DMS114 treated with DMSO at 0.1 percent for 48 hours (cell line): ENCODE results near the gene GMDS.
"Not testable (repeated sequence)": the region's sequence is repeated elsewhere in the genome, so short reads cannot be mapped to it uniquely, and the experiment has no call there.

Experiments
- DNase-seq: peaks from one replicate; lab custom pipeline; 2025; ENCODE audit not compliant: unreplicated experiment; lab: John Stamatoyannopoulos, UW

GMDS gene

DNA sequence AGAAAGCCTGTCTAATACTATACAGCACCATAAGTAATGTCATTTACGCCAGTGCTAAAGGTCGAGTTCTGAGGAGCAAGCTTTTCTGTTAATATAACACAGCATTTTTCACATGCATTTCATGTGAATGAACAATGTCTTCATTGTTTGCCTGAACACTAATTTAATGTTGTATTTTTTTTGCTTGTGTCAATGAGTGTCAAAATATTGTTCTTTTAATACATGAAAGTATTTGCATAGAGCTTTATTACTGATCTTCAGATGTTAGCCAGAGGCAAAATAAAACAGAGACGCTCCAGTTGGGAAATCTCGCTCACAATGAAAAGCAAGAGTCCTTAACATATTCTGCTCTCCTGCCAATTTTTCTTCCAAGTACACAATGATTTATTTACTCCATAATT lies 483.9 kb downstream of the GMDS start:
- no peak for DNase-seq

DNA sequence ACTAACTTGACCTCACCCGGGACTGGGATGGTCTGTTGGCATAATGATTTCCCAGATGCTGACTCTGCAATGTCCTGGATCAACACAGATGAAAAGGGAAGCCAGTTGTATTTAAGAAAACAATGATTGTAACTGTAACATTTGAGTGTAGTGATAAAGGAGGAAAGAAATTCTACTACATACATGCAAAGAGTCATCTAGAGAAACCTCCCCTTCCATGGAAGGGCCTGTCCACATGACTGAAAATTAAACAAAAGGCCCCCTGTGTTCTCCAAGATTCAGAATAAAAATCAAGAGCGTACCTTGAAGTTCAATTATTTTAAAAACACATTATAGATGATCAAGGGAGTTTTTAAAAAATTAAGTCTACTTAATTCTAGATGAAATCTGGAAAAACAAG lies 484.5 kb downstream of the GMDS start:
- no peak for DNase-seq

DNA sequence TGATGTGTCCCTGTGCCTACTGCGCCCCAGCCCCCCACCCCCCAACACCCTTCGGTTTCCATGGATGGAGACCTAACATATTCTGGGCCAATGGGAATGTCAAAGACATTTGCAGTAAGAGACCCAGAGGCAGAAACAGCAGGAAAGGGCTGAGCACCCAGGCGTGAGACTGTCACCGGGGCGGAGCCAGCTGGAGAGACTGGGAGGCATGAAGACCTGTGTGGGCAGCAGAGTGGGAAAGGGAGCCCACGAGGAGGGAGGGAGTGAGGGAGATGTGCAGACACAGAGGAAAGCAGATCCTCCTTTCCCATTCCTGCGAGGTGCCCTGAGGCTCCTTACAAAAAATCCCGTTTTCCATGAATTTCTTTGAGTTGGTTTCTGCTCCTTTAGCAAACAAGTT lies 485.5 kb downstream of the GMDS start:
- DNase-seq, result no peak

DNA sequence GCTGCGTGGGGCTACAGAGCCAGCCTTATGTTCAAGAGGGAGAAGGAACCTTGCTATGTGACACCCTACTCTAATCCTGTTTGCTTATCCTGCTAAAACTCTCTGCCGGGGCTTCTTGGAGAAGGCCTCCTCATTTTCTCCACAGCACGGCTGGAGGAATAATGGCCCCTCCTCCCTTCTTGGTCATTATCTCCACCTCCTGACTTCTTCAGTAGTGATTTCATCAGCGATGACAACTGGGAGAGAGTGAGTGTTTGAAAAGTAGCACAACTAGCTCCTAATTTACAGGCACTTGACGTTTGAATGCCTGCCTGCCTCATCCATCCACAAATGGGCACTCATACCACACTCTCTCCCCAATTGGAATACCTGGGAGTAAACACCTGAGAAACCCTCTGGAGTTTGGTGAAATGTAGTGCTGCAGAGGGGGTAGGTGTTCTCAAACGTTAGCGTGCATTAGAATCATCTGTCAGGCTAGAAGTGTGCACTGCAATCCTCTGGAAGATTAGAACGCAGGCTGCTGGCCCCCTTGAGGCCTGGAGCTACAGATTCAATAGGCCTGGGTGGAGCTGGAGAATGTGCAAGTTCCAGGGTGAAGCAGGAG lies 487.2 kb downstream of the GMDS start:
- DNase-seq, result no peak

DNA sequence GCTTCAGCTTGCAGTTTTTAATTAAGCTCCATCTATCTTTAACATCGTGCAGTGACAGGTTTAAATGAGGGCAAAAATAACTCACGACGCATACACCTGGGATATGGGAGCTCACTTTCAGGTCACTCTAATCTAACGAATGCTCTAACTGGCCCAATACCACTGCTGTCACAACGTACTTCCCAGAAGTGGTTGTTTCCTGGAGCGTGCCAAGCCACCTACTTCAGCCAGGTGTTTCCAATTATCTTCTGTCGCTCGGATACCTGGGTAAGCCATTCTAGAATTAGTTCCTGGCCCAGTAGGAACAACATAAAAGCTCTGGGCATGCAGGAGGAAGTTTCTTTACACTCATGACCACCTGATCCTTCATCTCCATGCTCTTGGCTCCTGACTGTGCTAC lies 488.3 kb downstream of the GMDS start:
- no peak for DNase-seq

DNA sequence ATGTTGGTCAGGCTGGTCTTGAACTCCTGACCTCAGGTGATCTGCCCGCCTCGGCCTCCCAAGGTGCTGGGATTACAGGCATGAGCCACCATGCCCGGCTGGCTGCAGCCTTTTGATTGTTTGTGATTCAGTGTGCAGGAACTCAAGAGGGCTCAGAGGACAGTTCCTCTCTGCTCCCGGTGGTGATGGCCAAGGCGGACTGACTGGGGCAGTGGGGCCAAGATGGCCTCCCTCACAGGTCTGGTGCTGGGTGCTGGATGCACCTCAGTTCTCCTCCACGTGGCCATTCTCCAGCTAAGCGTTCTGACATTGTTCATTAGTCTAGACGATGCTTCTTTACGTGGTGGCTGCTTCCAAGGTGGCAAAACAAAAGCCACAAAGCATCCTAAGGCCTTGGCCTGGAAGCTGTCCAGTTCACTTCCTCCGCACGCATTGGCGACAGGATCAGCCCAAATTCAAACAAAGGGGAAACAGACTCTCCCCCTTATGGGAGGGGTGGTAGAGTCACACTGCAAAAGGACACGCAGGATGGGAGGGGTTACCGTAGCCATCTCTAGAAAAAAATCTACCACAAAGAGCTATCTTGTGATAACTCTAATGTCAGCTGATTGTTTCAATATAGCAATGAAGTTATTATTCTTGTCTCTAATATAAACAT lies 488.8 kb downstream of the GMDS start:
- DNase-seq, result no peak

DNA sequence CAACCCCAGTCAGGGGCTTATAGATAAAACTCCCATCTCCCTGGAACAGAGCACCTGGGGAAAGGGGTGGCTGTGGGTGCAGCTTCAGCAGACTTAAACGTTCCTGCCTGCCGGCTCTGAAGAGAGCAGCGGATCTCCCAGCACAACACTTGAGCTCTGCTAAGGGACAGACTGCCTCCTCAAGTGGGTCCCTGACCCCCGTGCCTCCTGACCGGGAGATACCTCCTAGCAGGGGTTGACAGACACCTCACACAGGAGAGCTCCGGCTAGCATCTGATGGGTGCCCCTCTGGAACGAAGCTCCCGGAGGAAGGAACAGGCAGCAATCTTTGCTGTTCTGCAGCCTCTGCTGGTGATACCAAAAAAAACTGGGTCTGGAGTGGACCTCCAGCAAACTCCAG lies 494.3 kb downstream of the GMDS start:
- DNase-seq, result not testable (repeated sequence)

DNA sequence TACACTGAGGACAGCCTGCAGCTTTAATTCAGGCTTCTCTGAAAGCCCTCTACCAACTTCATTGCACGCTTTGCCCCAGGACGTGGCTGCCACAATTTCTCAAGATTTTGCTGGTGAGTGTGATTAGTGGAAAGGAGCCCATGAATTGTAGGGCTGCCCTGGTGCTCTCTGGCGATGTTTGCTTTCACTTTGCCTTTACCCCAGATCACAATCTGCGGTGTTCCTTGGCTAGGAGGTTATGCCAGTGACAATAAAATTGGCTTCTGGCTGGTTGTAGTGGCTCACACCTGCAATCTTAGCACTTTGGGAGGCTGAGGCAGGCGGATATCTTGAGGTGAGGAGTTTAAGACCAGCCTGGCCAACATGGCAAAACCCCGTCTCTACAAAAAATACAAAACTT lies 496.4 kb downstream of the GMDS start:
- no peak for DNase-seq

DNA sequence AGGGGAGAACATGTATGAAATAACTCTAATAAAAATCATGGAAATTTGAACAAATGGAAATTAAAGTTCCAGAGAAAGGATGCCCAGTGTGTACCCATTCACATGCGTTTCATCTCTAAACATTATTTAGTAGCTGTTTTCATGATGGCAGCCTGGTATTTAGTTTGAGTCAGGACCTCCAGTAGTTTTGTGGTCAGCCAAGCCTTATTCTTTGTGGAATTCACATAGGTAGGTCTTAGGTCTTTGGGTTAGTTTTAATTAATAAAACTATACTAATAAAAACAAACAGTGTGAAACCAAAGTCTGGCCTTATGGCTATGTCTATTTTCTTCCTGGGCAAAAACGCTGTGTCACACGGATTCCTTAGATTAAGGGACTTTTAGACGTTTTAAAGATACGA lies 497.9 kb downstream of the GMDS start:
- DNase-seq, result no peak

DNA sequence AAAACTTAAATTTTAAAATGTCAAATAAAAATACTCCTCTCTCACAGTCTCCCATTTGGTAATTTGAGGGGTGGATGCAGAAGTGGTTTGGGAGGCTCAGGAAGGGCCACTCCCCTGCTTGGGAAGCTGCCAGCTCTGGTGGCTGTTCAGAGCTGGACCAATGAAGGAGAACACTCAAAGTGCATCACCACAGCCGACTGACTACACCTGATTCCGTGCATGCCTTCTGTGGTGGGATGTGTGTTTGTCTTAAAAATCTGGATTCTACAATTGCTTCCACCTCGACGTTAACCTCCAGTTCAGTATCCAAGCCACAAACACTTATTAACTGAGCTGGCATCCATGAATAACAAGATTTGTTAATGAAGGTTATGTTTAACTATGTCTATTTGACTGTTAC lies 498.4 kb downstream of the GMDS start:
- DNase-seq, result no peak

DNA sequence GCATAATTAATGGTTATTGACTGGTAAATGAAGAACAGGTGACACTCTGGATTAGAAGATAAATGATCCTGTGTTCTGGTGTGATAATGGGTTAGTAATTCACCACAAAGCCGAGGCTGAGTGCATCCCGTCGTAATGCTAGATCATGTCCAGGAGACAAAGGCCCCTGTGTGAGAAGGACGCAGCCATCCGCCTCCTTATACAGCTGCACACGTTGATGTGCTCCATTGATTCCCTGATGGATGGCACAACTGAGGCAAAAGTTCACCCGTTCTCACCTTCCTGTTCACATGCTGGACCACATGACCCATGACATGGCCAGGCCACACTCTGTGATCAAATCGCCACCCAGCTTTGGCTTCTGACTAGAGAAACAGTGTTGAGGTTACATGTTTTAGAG lies 499.6 kb downstream of the GMDS start:
- no peak for DNase-seq

DNA sequence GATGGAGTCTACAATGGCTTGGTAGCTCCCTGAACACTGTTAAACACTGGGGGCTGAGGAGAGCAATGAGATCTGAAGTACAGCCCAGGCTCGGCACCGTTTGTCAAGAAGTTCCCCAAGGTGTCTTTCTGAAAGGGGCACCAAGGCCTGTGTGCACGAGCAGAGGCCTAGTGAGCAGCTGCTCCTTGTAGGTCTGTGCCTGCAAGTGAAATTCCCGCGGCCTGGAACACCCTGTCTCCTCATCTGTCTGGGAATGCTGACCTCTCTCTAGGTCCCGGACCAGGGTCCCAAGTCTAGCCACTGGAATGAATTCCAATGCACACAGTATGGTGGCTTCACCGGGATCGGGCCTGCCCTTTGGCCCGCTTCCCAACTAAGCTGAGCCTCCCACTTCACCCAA lies 500.9 kb downstream of the GMDS start:
- no peak for DNase-seq

DNA sequence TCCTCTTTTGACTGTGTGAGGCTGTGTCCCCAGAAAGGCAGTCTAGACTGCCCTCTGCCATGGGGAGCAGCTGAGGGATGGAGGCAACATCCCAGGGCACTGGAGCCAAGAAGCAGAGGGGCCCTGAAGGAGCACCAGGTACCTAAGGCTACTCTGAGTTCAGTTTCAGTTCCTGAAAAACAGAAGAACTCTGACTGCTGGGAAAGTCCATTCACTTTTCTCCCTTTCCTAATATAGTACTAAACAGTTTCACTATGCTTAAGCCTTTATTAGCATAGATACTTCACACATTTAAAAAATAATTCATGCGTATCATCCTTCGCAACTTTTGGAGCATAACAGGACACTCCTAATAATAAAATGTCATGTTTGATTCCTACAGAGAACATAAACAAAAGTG lies 505.7 kb downstream of the GMDS start:
- DNase-seq, result no peak

DNA sequence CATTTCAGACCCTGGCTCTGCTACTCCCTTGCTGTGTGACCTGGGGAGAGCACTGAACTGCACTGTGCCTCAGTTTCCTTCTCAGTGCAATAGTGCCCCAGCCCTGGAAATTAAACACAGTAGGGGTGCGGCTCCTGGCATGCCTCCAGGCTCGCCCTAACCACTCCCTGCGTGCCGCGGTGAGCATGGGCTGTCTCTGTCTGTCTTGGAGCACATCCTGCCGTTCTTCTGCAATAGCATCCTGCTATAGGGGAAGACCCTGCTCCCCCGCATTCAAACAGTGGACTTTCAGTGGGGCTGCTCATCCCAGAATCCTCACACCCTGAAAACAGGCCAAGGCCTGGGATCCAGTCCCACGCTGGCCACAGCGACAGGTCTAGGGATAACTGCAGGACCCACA lies 506.2 kb downstream of the GMDS start:
- no peak for DNase-seq

DNA sequence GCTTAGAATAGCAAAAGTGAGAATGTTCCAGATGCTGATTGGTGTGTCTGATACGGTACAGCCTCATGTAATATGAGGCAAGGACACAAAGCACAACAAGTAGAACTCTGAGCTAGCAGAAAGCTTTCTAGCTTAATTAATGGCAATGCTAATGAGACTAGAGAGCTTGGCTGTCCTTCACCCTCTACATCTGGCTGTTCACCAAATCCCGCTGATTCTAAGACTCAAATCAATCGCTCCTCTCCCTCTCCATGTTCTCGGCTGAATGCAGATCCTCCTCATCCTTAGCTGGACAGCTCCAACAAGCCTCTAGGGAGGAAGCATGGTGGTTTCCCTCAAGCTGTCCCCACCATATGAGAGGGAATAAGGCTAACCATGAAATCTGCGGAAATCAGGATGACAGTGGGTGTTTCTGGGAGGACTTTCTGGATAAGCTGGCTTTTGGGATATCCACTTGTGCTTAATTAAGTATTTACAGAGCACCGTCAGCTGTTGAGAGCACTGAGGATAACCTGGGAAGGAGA lies 506.8 kb downstream of the GMDS start:
- DNase-seq, result no peak

DNA sequence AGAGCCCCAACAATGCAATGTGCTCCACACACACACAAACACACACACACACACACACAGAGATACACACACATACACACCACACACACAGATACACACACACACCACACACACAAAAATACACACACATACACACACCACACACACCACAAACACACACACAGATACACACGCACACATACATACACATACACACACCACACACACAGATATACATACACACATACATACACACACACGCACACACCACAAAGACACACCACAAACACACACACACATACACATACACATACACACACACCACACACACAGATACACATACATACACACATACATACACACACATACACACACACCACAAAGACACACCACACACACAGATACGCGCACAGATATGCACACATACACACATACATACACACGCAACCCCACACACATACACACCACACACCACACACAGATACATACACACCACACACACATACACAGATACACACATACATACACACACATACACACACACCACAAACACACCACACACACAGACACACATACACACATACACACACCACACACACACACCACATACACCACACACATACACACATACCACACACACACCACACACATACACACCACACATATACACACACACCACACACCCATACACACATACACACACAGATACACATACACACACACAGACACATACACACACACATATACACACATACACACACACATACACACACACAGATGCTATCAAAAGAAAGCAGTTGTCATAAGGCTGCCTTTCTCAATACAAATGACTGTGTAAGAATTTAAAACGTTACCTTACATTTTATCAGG lies 507.7 kb downstream of the GMDS start:
- DNase-seq, result no peak

DNA sequence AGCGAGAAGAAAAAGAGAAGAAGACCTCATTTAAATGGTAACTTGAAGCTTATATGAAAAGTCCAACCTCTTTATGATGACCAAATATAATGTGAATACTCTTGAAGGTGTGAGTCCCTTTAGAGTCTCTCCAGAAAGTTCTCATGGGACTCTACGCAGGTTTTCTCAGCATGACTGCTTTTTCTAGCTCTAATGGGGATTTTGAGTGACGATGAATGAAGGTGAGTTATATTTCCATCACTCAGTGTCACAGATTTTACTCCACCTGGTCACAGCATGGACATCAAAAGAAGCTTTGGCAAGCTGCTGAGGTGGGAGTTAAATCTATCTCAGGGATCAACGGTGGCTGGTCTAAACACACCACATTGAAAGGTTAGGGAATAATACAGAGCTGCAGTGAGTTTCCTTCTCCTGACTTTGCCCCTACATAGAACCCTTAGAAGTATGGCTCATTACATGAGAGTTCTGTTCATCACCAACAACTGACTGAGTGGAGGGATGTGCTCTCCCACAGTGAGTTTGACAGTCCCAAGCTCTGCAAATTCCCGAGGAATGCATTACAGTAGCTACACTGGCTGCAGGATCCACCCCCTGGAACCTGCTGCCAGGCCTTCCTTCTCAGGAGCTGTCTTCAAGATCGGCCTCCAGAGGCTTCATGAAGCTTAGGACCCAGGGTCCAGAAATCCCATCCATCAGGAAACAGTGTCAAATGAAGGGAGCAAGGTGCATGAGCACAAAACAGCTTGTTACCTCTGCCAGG lies 508.9 kb downstream of the GMDS start:
- DNase-seq, result no peak

DNA sequence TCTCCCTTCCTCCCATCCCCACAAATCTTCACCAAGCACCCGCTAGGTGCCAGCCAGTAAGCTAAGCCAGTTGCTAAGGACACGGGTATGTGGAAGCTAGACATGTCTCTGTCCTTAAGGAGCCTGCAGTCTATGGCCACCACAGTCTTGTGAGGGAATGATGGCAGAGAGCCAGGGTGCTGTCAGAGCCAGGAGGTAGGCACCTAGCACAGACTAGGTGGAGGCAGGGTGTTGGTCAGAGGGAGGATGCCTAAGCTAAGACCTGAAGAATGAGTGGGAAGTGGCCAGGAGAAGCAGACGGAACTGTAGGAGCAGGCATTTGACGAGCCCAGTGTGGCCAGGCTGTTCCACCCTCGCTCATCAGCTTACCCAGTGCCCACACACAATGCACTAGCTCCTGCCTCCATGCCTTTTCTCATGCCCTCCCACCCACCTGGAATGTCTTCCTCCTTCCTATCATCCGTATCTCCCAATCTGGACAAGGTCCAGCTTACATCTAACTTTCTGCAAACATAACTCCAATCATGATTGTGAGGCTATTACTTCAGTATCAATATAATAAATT lies 510.1 kb downstream of the GMDS start:
- no peak for DNase-seq

DNA sequence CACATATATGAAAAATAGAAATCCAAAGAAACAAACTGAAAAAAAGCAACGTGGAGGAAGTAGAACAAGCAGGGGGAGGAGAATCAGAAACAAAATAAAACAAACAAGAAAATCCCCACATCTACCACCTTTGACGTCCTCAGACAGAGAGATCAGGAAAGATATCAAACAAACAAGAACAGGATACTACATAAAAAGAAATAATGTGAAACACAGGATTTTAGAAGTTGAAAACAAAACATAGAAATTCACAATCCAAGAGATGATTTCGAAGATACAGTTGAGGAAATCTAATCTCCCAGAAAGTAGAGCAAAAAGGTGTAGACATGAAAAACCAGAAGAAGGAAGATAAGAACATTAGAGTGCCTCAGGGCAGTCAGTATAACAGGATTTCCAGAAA lies 514.5 kb downstream of the GMDS start:
- no peak for DNase-seq

DNA sequence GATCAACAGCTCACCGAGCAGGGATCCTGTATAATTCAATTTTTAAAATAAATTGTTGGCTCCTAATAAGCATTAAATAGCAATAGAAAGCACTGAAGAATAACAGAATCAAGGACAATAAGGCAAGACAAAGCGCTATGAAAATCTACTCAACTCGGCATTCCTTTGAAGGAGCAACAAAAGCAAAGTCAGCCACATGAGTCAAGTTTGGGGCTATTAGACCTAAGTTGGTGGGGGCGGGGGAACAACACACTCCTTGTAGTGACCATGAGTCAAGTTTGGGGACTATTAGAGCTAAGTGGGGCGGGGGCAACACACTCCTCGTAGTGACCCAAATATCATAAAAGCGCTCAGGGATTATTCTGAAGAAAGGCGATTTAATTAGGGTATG lies 515.7 kb downstream of the GMDS start:
- no peak for DNase-seq

DNA sequence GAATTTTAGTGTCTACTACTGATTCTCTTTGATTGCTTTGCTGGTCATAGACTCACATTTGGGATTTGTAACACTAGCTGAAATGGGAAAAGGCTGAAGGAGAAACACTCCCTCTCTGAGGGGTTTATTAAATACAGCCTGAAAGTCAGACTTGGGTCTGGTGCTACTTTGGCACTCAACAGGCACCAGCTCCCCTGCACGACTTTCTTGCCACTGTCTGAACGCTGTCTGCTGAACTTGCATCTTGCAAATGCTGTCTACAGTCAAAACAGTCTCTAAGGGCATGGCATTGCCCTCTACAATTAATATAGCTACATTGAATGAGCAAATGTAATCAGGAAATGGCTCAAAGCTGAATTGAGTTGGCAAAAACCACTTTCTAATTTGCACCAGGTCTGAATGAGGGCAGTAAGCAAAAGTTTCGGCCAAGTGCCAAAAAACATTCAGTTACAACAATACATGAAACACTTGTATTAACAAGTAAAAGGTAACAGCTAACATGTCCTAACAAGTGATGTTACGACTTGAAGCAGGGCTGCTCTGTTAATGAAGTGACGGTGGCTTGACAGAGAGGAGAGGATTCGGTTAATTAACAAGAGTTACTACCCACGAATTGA lies 516.2 kb downstream of the GMDS start:
- DNase-seq, result no peak
